Measurements from ENCODE around the gene ATP1A4. TPM values are rescaled to one million over a fixed set of nuclear protein-coding genes. Genes with fewer than 3 reads are reported as not detected.
"Not testable (repeated sequence)": the region's sequence is repeated elsewhere in the genome, so short reads cannot be mapped to it uniquely, and the experiment has no call there.

The ATP1A4 gene
- total and polyA plus RNA-seq, 7 donors = 0.22 to 3.0 (median 0.27) TPM; not detected in 4

DNA sequence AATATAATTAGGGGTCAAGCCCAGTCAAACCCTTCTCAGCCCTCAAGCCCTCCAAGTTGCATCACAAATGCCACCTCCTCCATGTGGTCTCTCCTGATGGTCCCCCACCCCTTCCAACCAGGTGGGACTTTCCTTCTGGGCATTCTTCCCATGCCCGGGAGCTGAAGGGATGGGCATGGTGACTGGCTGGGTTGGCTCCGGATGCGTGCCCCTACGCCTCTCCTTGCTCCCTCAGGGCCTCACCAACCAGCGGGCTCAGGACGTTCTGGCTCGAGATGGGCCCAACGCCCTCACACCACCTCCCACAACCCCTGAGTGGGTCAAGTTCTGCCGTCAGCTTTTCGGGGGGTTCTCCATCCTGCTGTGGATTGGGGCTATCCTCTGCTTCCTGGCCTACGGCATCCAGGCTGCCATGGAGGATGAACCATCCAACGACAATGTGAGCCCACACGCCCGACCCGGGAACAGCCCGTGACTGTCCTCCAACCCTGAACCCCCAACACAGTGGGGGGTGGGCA lies 28.4 kb upstream of the ATP1A4 start:
- H3K27ac ChIP-seq = peak overlapping the region in 2 of 4 donors; percentile 57 to 83
- peaks cover 0 to 66% (median 49%) of the 10 kb centered on the region in 4 donors for H3K4me1 ChIP-seq
- H3K9me3 ChIP-seq = no peaks in the 10 kb centered on the region
- H3K27me3 ChIP-seq = no peaks in the 10 kb centered on the region
- DNase-seq = no peak
- WGBS, 2 donors = 86 to 92% methylated on average over 16 of the region's 16 CpGs
- H3K36me3 ChIP-seq = peaks cover 13 to 72% (median 22%) of the 10 kb centered on the region in 4 donors
- intact Hi-C loops (cut with DNase I) = no loop called here
- TF ChIP-seq, protein P1, sequence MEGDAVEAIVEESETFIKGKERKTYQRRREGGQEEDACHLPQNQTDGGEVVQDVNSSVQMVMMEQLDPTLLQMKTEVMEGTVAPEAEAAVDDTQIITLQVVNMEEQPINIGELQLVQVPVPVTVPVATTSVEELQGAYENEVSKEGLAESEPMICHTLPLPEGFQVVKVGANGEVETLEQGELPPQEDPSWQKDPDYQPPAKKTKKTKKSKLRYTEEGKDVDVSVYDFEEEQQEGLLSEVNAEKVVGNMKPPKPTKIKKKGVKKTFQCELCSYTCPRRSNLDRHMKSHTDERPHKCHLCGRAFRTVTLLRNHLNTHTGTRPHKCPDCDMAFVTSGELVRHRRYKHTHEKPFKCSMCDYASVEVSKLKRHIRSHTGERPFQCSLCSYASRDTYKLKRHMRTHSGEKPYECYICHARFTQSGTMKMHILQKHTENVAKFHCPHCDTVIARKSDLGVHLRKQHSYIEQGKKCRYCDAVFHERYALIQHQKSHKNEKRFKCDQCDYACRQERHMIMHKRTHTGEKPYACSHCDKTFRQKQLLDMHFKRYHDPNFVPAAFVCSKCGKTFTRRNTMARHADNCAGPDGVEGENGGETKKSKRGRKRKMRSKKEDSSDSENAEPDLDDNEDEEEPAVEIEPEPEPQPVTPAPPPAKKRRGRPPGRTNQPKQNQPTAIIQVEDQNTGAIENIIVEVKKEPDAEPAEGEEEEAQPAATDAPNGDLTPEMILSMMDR (IDR thresholded peaks at IDR 0.05) = no peak
- TF ChIP-seq POLR2A (IDR thresholded peaks at IDR 0.05) (no peak), POLR2AphosphoS5 (IDR thresholded peaks at IDR 0.05) (no peak), EP300 (IDR thresholded peaks at IDR 0.05) (no peak)
- H3K4me3 ChIP-seq = no peak overlapping the region

DNA sequence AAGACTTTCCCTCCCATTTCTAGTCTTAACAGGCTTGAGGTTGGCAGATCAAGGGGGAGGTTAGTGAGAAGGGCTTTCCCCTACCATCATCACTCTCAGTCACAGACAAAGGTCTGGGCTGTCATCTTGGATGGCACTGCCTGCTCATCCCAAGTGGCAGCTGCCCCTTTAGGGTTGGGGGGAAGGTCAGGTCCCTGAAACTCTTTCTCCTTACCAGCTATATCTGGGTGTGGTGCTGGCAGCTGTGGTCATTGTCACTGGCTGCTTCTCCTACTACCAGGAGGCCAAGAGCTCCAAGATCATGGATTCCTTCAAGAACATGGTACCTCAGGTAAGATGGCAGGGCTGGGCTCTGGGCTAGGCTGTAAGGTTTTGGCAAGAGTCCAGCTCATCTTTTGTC lies 27.7 kb upstream of the ATP1A4 start:
- H3K4me1 ChIP-seq = peaks cover 0 to 66% (median 48%) of the 10 kb centered on the region in 4 donors
- peaks cover 17 to 79% (median 26%) of the 10 kb centered on the region in 4 donors for H3K36me3 ChIP-seq
- TF ChIP-seq, protein P1 (IDR thresholded peaks at IDR 0.05) = no peak
- no peak for TF ChIP-seq POLR2AphosphoS5 (IDR thresholded peaks at IDR 0.05)
- TF ChIP-seq POLR2A (IDR thresholded peaks at IDR 0.05) = no peak
- no peak for TF ChIP-seq EP300 (IDR thresholded peaks at IDR 0.05)
- no peak for DNase-seq
- H3K9me3 ChIP-seq = no peaks in the 10 kb centered on the region
- H3K27me3 ChIP-seq = no peaks in the 10 kb centered on the region
- intact Hi-C loops (cut with DNase I) = no loop called here
- peak overlapping the region; percentile 52 to 83 (median 59) for H3K27ac ChIP-seq
- no peak overlapping the region for H3K4me3 ChIP-seq

DNA sequence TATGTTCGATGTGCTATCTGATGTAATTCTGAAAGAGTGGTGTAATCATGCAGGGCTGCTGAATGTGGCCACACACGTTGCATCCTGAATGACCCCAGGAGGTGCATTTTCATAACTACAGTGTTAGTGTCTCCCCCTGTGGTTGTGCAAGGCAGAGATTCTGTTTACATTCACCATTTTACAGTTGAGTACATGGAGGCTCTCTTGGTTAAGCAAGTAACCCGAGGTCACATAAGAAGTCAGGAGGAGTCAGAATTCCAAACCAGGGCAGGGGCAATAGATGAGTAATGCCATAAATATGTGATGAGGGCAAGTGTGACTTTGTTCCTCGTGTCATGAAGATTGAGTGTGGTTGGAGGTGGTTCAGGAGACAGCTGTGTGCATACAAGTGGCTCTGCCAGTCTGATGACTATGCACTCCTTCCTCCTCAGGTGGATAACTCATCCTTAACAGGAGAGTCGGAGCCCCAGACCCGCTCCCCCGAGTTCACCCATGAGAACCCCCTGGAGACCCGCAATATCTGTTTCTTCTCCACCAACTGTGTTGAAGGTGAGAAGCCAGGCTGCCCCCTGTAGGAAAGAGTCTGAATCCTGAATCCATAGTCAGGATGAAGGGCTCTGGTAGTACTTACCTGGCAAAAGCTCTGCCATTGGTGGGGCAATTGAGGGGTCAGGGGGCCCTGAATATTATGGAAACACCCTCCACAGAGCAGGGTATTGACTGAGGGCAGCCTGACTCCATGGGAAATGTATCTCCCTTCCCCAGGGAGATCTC lies 26.5 kb upstream of the ATP1A4 start:
- Histone ChIP-seq H3K4me3 (no peak overlapping the region), H3K4me1 (peaks cover 0 to 54% (median 40%) of the 10 kb centered on the region in 4 donors), H3K27me3 (no peaks in the 10 kb centered on the region), H3K36me3 (peaks cover 26 to 91% (median 36%) of the 10 kb centered on the region in 4 donors), H3K9me3 (no peaks in the 10 kb centered on the region), H3K27ac (peak overlapping the region; percentile 52 to 83 (median 59))
- DNase-seq = no peak
- 66 to 75% methylated on average over 8 of the region's 8 CpGs for WGBS, 2 donors
- TF ChIP-seq POLR2A (IDR thresholded peaks at IDR 0.05) (no peak), POLR2AphosphoS5 (IDR thresholded peaks at IDR 0.05) (peak in 3 of 4 donors; percentile 33 to 46 (median 41)), EP300 (IDR thresholded peaks at IDR 0.05) (peak in 2 of 4 donors; percentile 33 to 41)
- TF ChIP-seq, protein P1 (IDR thresholded peaks at IDR 0.05) = no peak
- intact Hi-C loops (cut with DNase I) = no loop called here

DNA sequence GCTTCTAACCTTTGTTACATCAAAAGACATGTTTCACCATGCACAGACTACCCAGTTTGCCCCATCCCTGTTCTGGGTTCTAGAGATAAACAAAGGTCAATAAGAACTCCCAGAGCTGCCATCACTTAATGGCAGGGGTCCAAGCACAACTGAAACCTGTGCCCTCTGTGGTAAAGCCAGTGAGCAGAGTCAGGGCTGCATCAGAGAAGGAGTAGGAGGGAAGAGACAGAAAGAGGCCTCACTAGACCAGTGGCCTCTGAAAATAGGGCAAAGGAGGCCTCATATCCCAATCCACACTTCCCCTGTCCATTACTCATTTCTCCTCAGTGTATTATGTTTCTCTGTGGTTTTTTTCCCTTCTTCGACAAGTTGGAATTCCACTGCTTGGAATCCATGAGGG lies 25.7 kb upstream of the ATP1A4 start:
- peak; percentile 22 for DNase-seq
- TF ChIP-seq EP300 (IDR thresholded peaks at IDR 0.05) (no peak), POLR2A (IDR thresholded peaks at IDR 0.05) (no peak), POLR2AphosphoS5 (IDR thresholded peaks at IDR 0.05) (no peak)
- TF ChIP-seq, protein P1 (IDR thresholded peaks at IDR 0.05) = no peak
- no peak overlapping the region for H3K4me3 ChIP-seq
- no peaks in the 10 kb centered on the region for H3K9me3 ChIP-seq
- WGBS, 2 donors = 83% methylated on average over 1 of the region's 1 CpG
- H3K27me3 ChIP-seq = no peaks in the 10 kb centered on the region
- peaks cover 0 to 52% (median 40%) of the 10 kb centered on the region in 4 donors for H3K4me1 ChIP-seq
- H3K36me3 ChIP-seq = peaks cover 26 to 98% (median 45%) of the 10 kb centered on the region in 4 donors
- intact Hi-C loops (cut with DNase I) = no loop called here
- H3K27ac ChIP-seq = peak overlapping the region; percentile 52 to 83 (median 59)

DNA sequence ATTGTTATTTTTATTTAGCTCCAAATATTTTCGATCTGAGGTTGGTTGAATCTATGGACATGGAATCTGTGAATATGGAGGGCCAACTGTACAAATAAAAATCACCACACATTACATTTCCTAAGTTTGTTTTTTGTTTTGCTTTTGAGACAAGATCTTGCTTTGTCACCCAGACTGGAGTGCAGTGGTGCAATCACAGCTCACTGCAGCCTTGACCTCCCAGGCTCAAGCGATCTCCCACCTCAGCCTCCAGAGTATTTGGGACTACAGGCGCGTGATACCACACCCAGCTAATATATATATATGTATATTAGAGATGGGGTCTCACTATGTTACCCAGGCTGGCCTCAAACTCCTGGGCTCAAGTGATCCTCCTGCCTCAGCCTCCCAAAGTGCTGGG lies 25.1 kb upstream of the ATP1A4 start:
- H3K9me3 ChIP-seq; H3K27me3 ChIP-seq; intact Hi-C loops (cut with DNase I); H3K4me3 ChIP-seq: not testable (repeated sequence)
- peak overlapping the region in 1 of 4 donors; percentile 83 for H3K27ac ChIP-seq
- WGBS, 2 donors = 69 to 80% methylated on average over 4 of the region's 4 CpGs
- DNase-seq = peak; percentile 2
- H3K4me1 ChIP-seq = peaks cover 0 to 56% (median 46%) of the 10 kb centered on the region in 4 donors
- peaks cover 26 to 98% (median 43%) of the 10 kb centered on the region in 4 donors for H3K36me3 ChIP-seq

All from sigmoid colon (tissue), 7 donors.